CD8-positive, alpha-beta memory T cell (primary cell): ENCODE data around the gene RARA. TPM values are rescaled to one million over a fixed set of nuclear protein-coding genes. Genes with fewer than 3 reads are reported as not detected.

Source experiments
- CTCF ChIA-PET: fragments of 350-600 bp; sonication (Branson Sonifier 250); formaldehyde crosslinking; loops from one replicate; lab custom pipeline; 2021; ENCODE audit warnings: antibody characterized with exemption; lab: Charles Lee
- POLR2A ChIA-PET: fragments of 350-600 bp; sonication (Branson Sonifier 250); formaldehyde crosslinking; loops from one replicate; lab custom pipeline; 2021; ENCODE audit warnings: antibody characterized with exemption; lab: Charles Lee
- DNase-seq, 5 donors: peaks; one replicate each; pipeline versions ENCODE4 v3.0.0 to v3.0.0-alpha.2; 2020 to 2022; ENCODE audit warnings: mixed read lengths in 1 of 5
- H3K27ac ChIP-seq: one replicate; pipeline ENCODE4 v1.7.0; 2013; ENCODE audit warnings: low read depth, mild to moderate bottlenecking, low read length, moderate library complexity
- H3K27me3 ChIP-seq: 2 replicates; pipeline ENCODE4 v1.7.0; 2013; ENCODE audit warnings: low read length, mild to moderate bottlenecking; ENCODE audit not compliant: insufficient read depth, poor library complexity, severe bottlenecking
- H3K36me3 ChIP-seq: 2 replicates; pipeline ENCODE4 v1.7.0; 2013; ENCODE audit warnings: mild to moderate bottlenecking, low read length, moderate library complexity; ENCODE audit not compliant: insufficient read depth
- H3K4me1 ChIP-seq: 2 replicates; pipeline ENCODE4 v1.7.0; 2013; ENCODE audit warnings: mild to moderate bottlenecking, low read length, moderate library complexity; ENCODE audit not compliant: insufficient read depth
- H3K4me3 ChIP-seq: 2 replicates; pipeline ENCODE4 v1.7.0; 2013; ENCODE audit warnings: mild to moderate bottlenecking, low read length
- H3K9me3 ChIP-seq: 2 replicates; pipeline ENCODE4 v1.7.0; 2013; ENCODE audit warnings: mild to moderate bottlenecking, low read length
- H3K27ac Mint-ChIP-seq, 8 donors: one replicate each; pipeline ENCODE4 v1.8.0; 2020 to 2021; ENCODE audit warnings: mixed read lengths in 8 of 8, mild to moderate bottlenecking in 6 of 8, inconsistent platforms in 3 of 8, moderate library complexity in 3 of 8
- H3K27me3 Mint-ChIP-seq, 2 donors: one replicate each; pipeline ENCODE4 v1.8.0; 2020 to 2021; ENCODE audit warnings: mixed read lengths in 2 of 2, mild to moderate bottlenecking in 1 of 2, moderate library complexity in 1 of 2
- H3K36me3 Mint-ChIP-seq, 3 donors: one replicate each; pipeline ENCODE4 v1.8.0; 2020 to 2021; ENCODE audit warnings: mixed read lengths in 3 of 3, inconsistent platforms in 1 of 3, mild to moderate bottlenecking in 1 of 3
- H3K4me1 Mint-ChIP-seq, 3 donors: one replicate each; pipeline ENCODE4 v1.8.0; 2020 to 2021; ENCODE audit warnings: mixed read lengths in 3 of 3, inconsistent platforms in 1 of 3, mild to moderate bottlenecking in 1 of 3
- H3K4me3 Mint-ChIP-seq, 7 donors: one replicate each; pipeline ENCODE4 v1.8.0; 2020 to 2021; ENCODE audit warnings: mixed read lengths in 7 of 7, mild to moderate bottlenecking in 6 of 7, moderate library complexity in 4 of 7, inconsistent platforms in 2 of 7
- H3K9me3 Mint-ChIP-seq, 5 donors: one replicate each; pipeline ENCODE4 v1.8.0; 2020 to 2022; ENCODE audit warnings: mixed read lengths in 5 of 5, mild to moderate bottlenecking in 3 of 5, moderate library complexity in 2 of 5, inconsistent platforms in 1 of 5
- polyA plus RNA-seq: library from polyadenylated mRNA; unstranded; fragments of 300-500 nt; fragmentation: Illumina TruSeq; gene quantifications from one replicate; pipeline ENCODE4 v1.2.3, GENCODE V29; 2021
- total RNA-seq, 2 experiments: library from RNA; stranded (reverse); gene quantifications; one replicate each; pipeline ENCODE4 v1.2.3, GENCODE V29; 2021

The RARA gene
- total RNA-seq (10 to 100 TPM; 37.4 to 37.8 TPM), polyA plus RNA-seq (14.0 TPM)

DNA sequence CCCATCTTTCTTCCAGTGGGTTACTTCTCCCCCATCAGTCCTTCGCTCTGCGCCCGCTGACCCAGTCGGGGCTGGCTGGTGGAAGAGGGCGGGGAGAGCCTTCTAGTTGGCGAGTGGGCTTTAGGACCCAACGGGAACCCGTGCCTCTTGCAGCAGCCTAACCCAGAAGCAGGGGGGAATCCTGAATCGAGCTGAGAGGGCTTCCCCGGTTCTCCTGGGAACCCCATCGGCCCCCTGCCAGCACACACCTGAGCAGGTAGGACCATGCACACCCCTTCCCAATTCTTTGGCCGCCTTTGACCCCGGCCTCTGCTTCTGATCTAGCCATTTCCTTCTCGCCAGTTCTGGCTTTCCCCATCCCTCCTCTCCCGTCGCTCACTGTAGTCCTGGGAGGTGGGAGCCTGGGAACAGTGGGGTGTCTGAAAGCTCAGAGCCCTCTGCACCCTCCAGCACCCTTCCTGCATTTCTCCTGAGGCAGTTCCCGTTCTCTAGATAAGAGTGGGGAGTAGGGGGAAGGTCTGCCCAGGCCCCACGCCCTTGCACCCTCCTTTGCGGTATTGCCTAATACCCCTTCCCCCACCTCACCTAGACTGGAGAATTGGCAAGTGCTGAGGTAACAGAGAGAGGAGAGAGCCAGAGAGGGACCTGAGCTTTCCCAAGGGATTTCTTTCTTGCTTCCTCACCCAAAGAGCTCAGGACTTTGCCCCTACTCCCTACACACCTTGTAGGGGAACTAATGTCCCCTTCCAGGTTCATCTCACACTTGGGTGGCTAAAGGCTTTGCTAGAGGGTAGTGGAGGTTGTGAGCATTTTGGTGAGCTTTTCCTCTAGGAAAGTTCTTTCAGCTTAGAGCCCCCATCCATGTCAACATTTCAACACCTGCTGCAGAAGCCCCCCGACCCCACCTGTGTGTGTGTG lies at the start of gene RARA:
Gene RARA, plus strand, starts transcription at position 150 of the 918 bp plus-strand sequence. CDS start 22,039 bp downstream, outside the sequence.
- H3K27ac Mint-ChIP-seq: peak within 1 kb of the TSS in 3 of 8 donors; percentile 62 to 92 (median 87)
- CTCF ChIA-PET: interaction anchor here (0.7 to 17.8 kb wide), 9 partner anchors 8 to 329 kb away, joined by 3 to 365 read pairs (median 4); partner anchors contain the start of gene PSMD3
- Histone ChIP-seq H3K9me3 (no peaks in the 10 kb centered on the region), H3K4me1 (peaks cover 62% of the 10 kb centered on the region), H3K27me3 (no peaks in the 10 kb centered on the region), H3K27ac (peak within 1 kb of the TSS; percentile 28), H3K4me3 (peak within 1 kb of the TSS; percentile 51), H3K36me3 (no peaks in the 10 kb centered on the region)
- no peaks in the 10 kb centered on the region for H3K36me3 Mint-ChIP-seq
- H3K27me3 Mint-ChIP-seq: no peaks in the 10 kb centered on the region
- POLR2A ChIA-PET: interaction anchor here (0.8 to 4.1 kb wide), 3 partner anchors 10 to 17 kb away, joined by 3 to 30 read pairs (median 4); no protein-coding TSS in a partner anchor
- no peak within 1 kb of the TSS for H3K4me3 Mint-ChIP-seq
- H3K9me3 Mint-ChIP-seq: no peaks in the 10 kb centered on the region
- DNase-seq: peak in 1 of 5 donors; percentile 49
- peaks cover 2 to 13% (median 10%) of the 10 kb centered on the region in 3 donors for H3K4me1 Mint-ChIP-seq

DNA sequence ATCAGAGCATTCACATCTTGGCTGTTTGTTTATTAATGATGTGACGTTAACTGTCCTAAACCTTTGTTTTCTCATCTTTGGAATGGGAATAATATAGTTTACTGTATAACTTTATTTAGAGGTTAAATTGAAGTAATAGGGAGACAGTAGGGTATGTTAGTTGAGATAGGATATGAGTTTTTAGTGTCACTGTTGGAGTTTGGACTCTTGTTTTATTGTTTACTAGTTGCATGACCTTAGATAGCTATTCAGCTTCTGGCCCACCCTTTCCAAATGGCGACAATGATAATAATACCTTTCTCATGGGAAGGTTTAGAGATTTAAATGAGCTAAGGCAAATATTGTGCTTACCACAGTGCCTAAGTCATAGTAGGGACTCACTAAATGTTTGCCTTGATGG lies 49.5 kb upstream of the RARA start:
- Histone ChIP-seq H3K4me1 (no peaks in the 10 kb centered on the region), H3K27me3 (no peaks in the 10 kb centered on the region), H3K36me3 (peaks cover 31% of the 10 kb centered on the region), H3K4me3 (no peak overlapping the region), H3K27ac (no peak overlapping the region), H3K9me3 (no peaks in the 10 kb centered on the region)
- no peak for DNase-seq
- POLR2A ChIA-PET: interaction anchor here (0.6 to 0.9 kb wide), 2 partner anchors 42 to 58 kb away, joined by 3 to 6 read pairs; no protein-coding TSS in a partner anchor
- Mint-ChIP-seq H3K36me3 (peaks cover 4 to 68% (median 11%) of the 10 kb centered on the region in 3 donors), H3K4me1 (peaks cover 5 to 13% (median 7%) of the 10 kb centered on the region in 3 donors), H3K27ac (peak overlapping the region in 1 of 8 donors; percentile 10), H3K27me3 (no peaks in the 10 kb centered on the region), H3K4me3 (no peak overlapping the region), H3K9me3 (no peaks in the 10 kb centered on the region)
- CTCF ChIA-PET: no interaction called here

GRCh38 chr17:40260528-40260927 lies 48.5 kb upstream of the RARA start:
- Histone ChIP-seq H3K27me3 (no peaks in the 10 kb centered on the region), H3K9me3 (no peaks in the 10 kb centered on the region), H3K27ac (no peak overlapping the region), H3K4me1 (no peaks in the 10 kb centered on the region), H3K36me3 (peaks cover 42% of the 10 kb centered on the region), H3K4me3 (no peak overlapping the region)
- Mint-ChIP-seq H3K36me3 (peaks cover 8 to 67% (median 11%) of the 10 kb centered on the region in 3 donors), H3K4me3 (no peak overlapping the region), H3K4me1 (peaks cover 2 to 12% (median 4%) of the 10 kb centered on the region in 3 donors), H3K27ac (no peak overlapping the region), H3K27me3 (no peaks in the 10 kb centered on the region), H3K9me3 (no peaks in the 10 kb centered on the region)
- CTCF ChIA-PET: no interaction called here
- no peak for DNase-seq
- POLR2A ChIA-PET: interaction anchor here (0.6 kb wide), 1 partner anchor 419 kb away, joined by 5 read pairs; no protein-coding TSS in a partner anchor

DNA sequence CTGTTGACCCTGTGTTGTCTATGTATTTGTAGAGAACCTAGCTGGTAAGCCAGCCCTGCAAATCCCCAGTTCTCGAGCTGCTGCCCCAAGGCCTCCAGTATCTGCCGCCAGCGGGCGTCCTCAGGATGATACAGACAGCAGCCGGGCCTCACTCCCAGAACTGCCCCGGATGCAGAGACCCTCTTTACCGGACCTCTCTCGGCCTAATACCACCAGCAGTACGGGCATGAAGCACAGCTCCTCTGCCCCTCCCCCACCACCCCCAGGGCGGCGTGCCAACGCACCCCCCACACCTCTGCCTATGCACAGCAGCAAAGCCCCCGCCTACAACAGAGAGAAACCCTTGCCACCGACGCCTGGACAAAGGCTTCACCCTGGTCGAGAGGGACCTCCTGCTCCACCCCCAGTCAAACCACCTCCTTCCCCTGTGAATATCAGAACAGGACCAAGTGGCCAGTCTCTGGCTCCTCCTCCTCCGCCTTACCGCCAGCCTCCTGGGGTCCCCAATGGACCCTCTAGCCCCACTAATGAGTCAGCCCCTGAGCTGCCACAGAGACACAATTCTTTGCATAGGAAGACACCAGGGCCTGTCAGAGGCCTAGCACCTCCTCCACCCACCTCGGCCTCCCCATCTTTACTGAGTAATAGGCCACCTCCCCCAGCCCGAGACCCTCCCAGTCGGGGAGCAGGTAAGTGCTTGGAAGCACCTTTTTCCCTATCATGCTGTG lies 44.4 kb upstream of the RARA start:
- ChIA-PET POLR2A (no interaction called here), CTCF (interaction anchor here (0.7 kb wide), 1 partner anchor 25 kb away, joined by 3 read pairs; no protein-coding TSS in a partner anchor)
- H3K4me3 Mint-ChIP-seq: no peak overlapping the region
- H3K4me1 Mint-ChIP-seq: peaks cover 0 to 3% (median 0%) of the 10 kb centered on the region in 3 donors
- peak overlapping the region in 2 of 8 donors; percentile 38 to 72 for H3K27ac Mint-ChIP-seq
- peaks cover 38% of the 10 kb centered on the region for H3K36me3 ChIP-seq
- no peaks in the 10 kb centered on the region for H3K9me3 Mint-ChIP-seq
- no peak overlapping the region for H3K4me3 ChIP-seq
- H3K4me1 ChIP-seq: no peaks in the 10 kb centered on the region
- peaks cover 3 to 41% (median 8%) of the 10 kb centered on the region in 3 donors for H3K36me3 Mint-ChIP-seq
- no peaks in the 10 kb centered on the region for H3K27me3 Mint-ChIP-seq
- no peak for DNase-seq
- H3K9me3 ChIP-seq: no peaks in the 10 kb centered on the region
- H3K27me3 ChIP-seq: no peaks in the 10 kb centered on the region
- no peak overlapping the region for H3K27ac ChIP-seq

DNA sequence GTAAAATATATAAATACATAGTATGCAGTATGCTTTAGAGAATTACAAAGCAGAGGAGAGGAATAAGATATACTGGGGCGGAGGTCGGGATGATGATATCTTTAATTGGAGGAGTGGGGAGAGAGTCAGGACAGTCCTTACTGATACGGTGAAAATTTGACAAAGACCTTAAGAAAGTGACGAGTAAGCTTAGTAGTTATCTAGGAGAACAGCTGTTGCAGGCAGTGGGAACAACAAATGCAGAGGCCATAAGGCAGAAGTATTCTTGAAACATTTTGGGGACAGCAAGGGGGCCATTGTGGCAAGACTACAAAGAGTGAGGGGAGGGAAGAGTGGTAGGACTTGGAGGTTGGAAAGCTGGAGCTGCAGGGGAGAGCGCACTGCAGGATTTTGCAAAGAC lies 43.6 kb upstream of the RARA start:
- Mint-ChIP-seq H3K9me3 (no peaks in the 10 kb centered on the region), H3K36me3 (peaks cover 2 to 36% (median 8%) of the 10 kb centered on the region in 3 donors)
- POLR2A ChIA-PET: no interaction called here

DNA sequence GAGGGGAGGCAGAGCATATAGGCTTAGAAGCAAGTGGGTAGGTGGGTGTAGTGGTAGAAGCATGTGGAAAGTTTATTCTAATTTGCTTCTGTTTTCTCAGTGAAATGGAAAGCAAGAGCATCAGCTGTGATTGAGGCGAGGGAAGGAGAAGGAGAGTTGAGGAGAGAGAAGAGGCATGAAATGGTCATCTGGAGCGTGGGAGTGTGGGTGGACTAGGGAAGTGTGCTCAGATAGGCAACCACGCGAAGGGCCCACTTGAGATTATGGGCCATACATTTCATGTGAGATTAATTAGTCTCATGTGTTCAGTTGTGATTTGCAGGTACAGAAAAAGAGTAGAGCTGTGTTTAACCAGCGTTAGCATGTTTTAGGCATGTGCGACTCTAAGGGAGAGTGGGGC lies 42.1 kb upstream of the RARA start:
- Mint-ChIP-seq H3K27me3 (no peaks in the 10 kb centered on the region), H3K27ac (no peak overlapping the region), H3K9me3 (no peaks in the 10 kb centered on the region), H3K4me1 (peaks cover 0 to 3% (median 0%) of the 10 kb centered on the region in 3 donors), H3K36me3 (peaks cover 3 to 36% (median 4%) of the 10 kb centered on the region in 3 donors), H3K4me3 (no peak overlapping the region)
- ChIA-PET POLR2A (no interaction called here), CTCF (no interaction called here)
- Histone ChIP-seq H3K9me3 (no peaks in the 10 kb centered on the region), H3K4me1 (no peaks in the 10 kb centered on the region), H3K4me3 (no peak overlapping the region), H3K36me3 (peaks cover 34% of the 10 kb centered on the region), H3K27ac (no peak overlapping the region), H3K27me3 (no peaks in the 10 kb centered on the region)
- DNase-seq: no peak

More for the DNA sequence above, 43.6 kb upstream of the RARA start:
- no peaks in the 10 kb centered on the region for H3K9me3 ChIP-seq
- H3K36me3 ChIP-seq: peaks cover 38% of the 10 kb centered on the region
- no peaks in the 10 kb centered on the region for H3K4me1 ChIP-seq
- H3K4me3 Mint-ChIP-seq: no peak overlapping the region
- H3K27ac ChIP-seq: no peak overlapping the region
- no peaks in the 10 kb centered on the region for H3K27me3 ChIP-seq
- no peaks in the 10 kb centered on the region for H3K27me3 Mint-ChIP-seq
- H3K27ac Mint-ChIP-seq: no peak overlapping the region
- H3K4me1 Mint-ChIP-seq: peaks cover 0 to 3% (median 0%) of the 10 kb centered on the region in 3 donors
- CTCF ChIA-PET: no interaction called here
- no peak overlapping the region for H3K4me3 ChIP-seq
- DNase-seq: no peak

DNA sequence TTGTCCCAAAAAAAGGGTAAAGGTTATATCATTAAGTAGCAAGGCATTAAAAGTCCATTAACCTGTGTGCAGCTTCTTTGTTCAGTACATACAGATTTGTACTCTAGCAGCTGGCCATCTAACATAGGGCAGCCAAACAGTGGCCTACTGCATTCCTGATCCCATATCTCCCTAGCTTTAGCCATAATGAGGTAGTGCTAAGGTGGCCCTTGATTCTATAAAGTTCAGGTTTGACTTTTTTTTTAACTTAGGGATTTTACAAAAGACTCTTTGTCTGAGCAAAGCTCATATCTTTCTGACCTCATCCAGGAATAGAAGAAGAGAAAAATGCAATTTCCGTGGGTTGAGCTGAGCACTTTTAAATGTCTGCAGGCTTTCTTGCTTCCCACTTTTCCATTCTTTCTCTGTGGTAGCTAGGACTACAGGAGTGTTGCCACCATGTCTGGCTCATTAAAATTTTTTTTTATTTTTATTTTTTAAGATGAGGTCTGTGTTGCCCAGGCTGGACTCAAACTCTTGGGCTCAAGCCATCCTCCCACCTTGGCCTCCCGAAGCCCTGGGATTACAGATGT lies 40.8 kb upstream of the RARA start:
- H3K9me3 Mint-ChIP-seq: no peaks in the 10 kb centered on the region
- Histone ChIP-seq H3K9me3 (no peaks in the 10 kb centered on the region), H3K27me3 (no peaks in the 10 kb centered on the region), H3K4me1 (no peaks in the 10 kb centered on the region), H3K27ac (no peak overlapping the region), H3K36me3 (peaks cover 29% of the 10 kb centered on the region), H3K4me3 (no peak overlapping the region)
- H3K4me1 Mint-ChIP-seq: no peaks in the 10 kb centered on the region
- ChIA-PET POLR2A (no interaction called here), CTCF (interaction anchor here (0.6 kb wide), 1 partner anchor 1556 kb away, joined by 3 read pairs; no protein-coding TSS in a partner anchor)
- no peak overlapping the region for H3K4me3 Mint-ChIP-seq
- no peaks in the 10 kb centered on the region for H3K27me3 Mint-ChIP-seq
- peaks cover 4 to 34% (median 8%) of the 10 kb centered on the region in 3 donors for H3K36me3 Mint-ChIP-seq
- H3K27ac Mint-ChIP-seq: peak overlapping the region in 1 of 8 donors; percentile 60
- no peak for DNase-seq
